GM19025 (cell line): ENCODE measurements around the gene SCAI.
"Not testable (repeated sequence)": the region's sequence is repeated elsewhere in the genome, so short reads cannot be mapped to it uniquely, and the experiment has no call there.

Experiments used
- ATAC-seq: cut with Tn5 transposase; IDR thresholded peaks from one replicate; pipeline ENCODE4 v1.9.1; 2021; ENCODE audit warnings: mild to moderate bottlenecking, low read depth, moderate library complexity; ENCODE audit not compliant: unreplicated experiment

The SCAI gene

GRCh38 chr9:125108541-125108940 lies 34.8 kb downstream of the SCAI start:
- not testable (repeated sequence) for ATAC-seq

GRCh38 chr9:125106285-125106893 lies 36.9 kb downstream of the SCAI start:
- no peak for ATAC-seq

- no peak for ATAC-seq
Measured at GRCh38 chr9:125103770-125104460, 39.4 kb downstream of the SCAI start.

- no peak for ATAC-seq
Measured at GRCh38 chr9:125103021-125103420, 40.3 kb downstream of the SCAI start.

GRCh38 chr9:125100822-125101221 lies 42.5 kb downstream of the SCAI start:
- no peak for ATAC-seq

- no peak for ATAC-seq
Measured at GRCh38 chr9:125099816-125100215, 43.5 kb downstream of the SCAI start.

- no peak for ATAC-seq
Measured at GRCh38 chr9:125095821-125096443, 47.4 kb downstream of the SCAI start.

- no peak for ATAC-seq
Measured at GRCh38 chr9:125091121-125091520, 52.2 kb downstream of the SCAI start.

- no peak for ATAC-seq
Measured at GRCh38 chr9:125089331-125089730, 54.0 kb downstream of the SCAI start.

GRCh38 chr9:125088752-125089151 lies 54.6 kb downstream of the SCAI start:
- ATAC-seq, result no peak

GRCh38 chr9:125085703-125086477 lies 57.4 kb downstream of the SCAI start:
- ATAC-seq, result no peak

GRCh38 chr9:125082197-125082596 lies 61.1 kb downstream of the SCAI start:
- ATAC-seq, result not testable (repeated sequence)

GRCh38 chr9:125080797-125081196 lies 62.5 kb downstream of the SCAI start:
- ATAC-seq, result not testable (repeated sequence)

GRCh38 chr9:125079931-125080330 lies 63.4 kb downstream of the SCAI start:
- no peak for ATAC-seq

GRCh38 chr9:125075997-125076396 lies 67.3 kb downstream of the SCAI start:
- no peak for ATAC-seq

GRCh38 chr9:125074976-125075375 lies 68.4 kb downstream of the SCAI start:
- no peak for ATAC-seq

- no peak for ATAC-seq
Measured at GRCh38 chr9:125066839-125067619, 76.3 kb downstream of the SCAI start.

GRCh38 chr9:125061391-125061790 lies 81.9 kb downstream of the SCAI start:
- no peak for ATAC-seq

GRCh38 chr9:125049212-125050049 lies 93.9 kb downstream of the SCAI start:
- no peak for ATAC-seq
